ENCODE data around the gene RIPK1.
A peak's percentile ranks its signal among the peaks of the same experiment; 100 is the strongest.
"Not testable (repeated sequence)": the region's sequence is repeated elsewhere in the genome, so short reads cannot be mapped to it uniquely, and the experiment has no call there.

The RIPK1 gene

DNA sequence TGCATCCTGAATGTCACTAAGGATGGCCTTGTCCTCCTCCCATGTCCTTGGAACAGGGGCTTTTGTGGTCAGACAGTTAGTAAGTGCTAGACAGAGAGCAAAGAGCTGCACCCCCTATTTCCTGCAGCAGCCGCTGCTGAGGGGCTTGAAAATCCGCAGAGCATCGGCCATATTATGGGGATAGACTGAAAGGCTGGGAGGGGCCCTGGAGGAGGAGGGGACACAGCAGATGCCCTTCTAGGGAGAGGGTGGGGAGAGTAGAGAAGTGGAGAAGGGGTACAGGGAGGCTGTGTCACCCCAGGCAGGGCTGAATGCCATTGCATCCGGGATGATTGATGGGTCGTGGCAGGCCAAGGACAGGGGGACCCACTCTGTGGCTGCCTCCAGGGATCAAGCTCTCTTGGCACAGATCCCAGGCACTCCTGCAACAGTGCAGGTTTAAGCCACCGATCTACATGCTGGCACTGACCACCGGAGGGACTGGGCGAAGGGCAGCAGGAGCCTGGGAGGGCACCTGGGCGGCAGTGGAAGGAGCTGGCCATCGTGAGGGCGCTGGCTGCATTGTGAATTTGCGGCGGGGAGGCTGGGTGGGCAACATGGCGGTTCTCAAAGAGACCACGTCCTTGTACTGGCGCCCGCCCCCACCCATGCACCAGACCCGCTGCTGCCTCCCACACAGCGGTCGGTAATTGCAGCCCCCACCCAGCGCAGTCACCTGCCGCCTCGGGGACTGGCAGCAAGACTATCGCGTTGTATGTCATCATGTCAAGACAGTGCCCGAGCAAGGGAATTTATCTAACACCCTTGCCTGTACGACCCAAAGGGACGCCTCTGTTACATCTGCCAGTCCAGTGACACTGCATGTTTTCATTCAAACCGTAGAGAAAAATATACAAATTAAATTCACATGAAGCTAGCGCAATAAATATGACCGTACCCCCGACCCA, 88.2 kb downstream of the RIPK1 start:
- peaks cover 4 to 44% (median 29%) of the 10 kb centered on the region in 5 donors for H3K4me1 ChIP-seq (ENCODE audit: control insufficient read depth in 5 of 5, insufficient read depth in 5 of 5, low read length in 5 of 5)
- H3K36me3 ChIP-seq (ENCODE audit: control insufficient read depth in 5 of 5, insufficient read depth in 5 of 5, low read length in 5 of 5) = peaks cover 13 to 29% (median 25%) of the 10 kb centered on the region in 5 donors
- H3K27me3 ChIP-seq (ENCODE audit: control insufficient read depth in 5 of 5, insufficient read depth in 4 of 5, low read length in 5 of 5); H3K9me3 ChIP-seq (ENCODE audit: control insufficient read depth in 5 of 5, low read length in 5 of 5): not testable (repeated sequence)
- peak overlapping the region; percentile 98 for H3K27ac ChIP-seq (ENCODE audit: low read depth, low read length)
- H3K4me3 ChIP-seq (ENCODE audit: low read depth in 1 of 5, low read length in 5 of 5) = peak overlapping the region; percentile 88 to 98 (median 95)
- H3K9ac ChIP-seq (ENCODE audit: low read length in 5 of 5) = peak overlapping the region in 4 of 5 donors; percentile 71 to 91 (median 87)

- Histone ChIP-seq H3K9ac (ENCODE audit: low read length in 5 of 5) (peak within 1 kb of the TSS; percentile 63 to 92 (median 86)), H3K36me3 (ENCODE audit: control insufficient read depth in 5 of 5, insufficient read depth in 5 of 5, low read length in 5 of 5) (peaks cover 9 to 26% (median 24%) of the 10 kb centered on the region in 5 donors), H3K4me1 (ENCODE audit: control insufficient read depth in 5 of 5, insufficient read depth in 5 of 5, low read length in 5 of 5) (peaks cover 6 to 50% (median 38%) of the 10 kb centered on the region in 5 donors), H3K4me3 (ENCODE audit: low read depth in 1 of 5, low read length in 5 of 5) (peak within 1 kb of the TSS; percentile 88 to 98 (median 95)), H3K27ac (ENCODE audit: low read depth, low read length) (peak within 1 kb of the TSS; percentile 98), H3K27me3 (ENCODE audit: control insufficient read depth in 5 of 5, insufficient read depth in 4 of 5, low read length in 5 of 5) (no peaks in the 10 kb centered on the region), H3K9me3 (ENCODE audit: control insufficient read depth in 5 of 5, low read length in 5 of 5) (no peaks in the 10 kb centered on the region)
Measured at GRCh38 chr6:3157131-3157933, 89.0 kb downstream of the RIPK1 start, which contains the start of gene TUBB2A. TSS of gene TUBB2A (minus strand) at chr6:3157544. CDS start at chr6:3157463, 81 bp downstream.

GRCh38 chr6:3159805-3160781, 91.8 kb downstream of the RIPK1 start:
- peaks cover 6 to 62% (median 46%) of the 10 kb centered on the region in 5 donors for H3K4me1 ChIP-seq (ENCODE audit: control insufficient read depth in 5 of 5, insufficient read depth in 5 of 5, low read length in 5 of 5)
- no peak overlapping the region for H3K9ac ChIP-seq (ENCODE audit: low read length in 5 of 5)
- no peaks in the 10 kb centered on the region for H3K27me3 ChIP-seq (ENCODE audit: control insufficient read depth in 5 of 5, insufficient read depth in 4 of 5, low read length in 5 of 5)
- peaks cover 0 to 7% (median 7%) of the 10 kb centered on the region in 5 donors for H3K36me3 ChIP-seq (ENCODE audit: control insufficient read depth in 5 of 5, insufficient read depth in 5 of 5, low read length in 5 of 5)
- H3K27ac ChIP-seq (ENCODE audit: low read depth, low read length) = peak overlapping the region; percentile 48
- no peaks in the 10 kb centered on the region for H3K9me3 ChIP-seq (ENCODE audit: control insufficient read depth in 5 of 5, low read length in 5 of 5)
- no peak overlapping the region for H3K4me3 ChIP-seq (ENCODE audit: low read depth in 1 of 5, low read length in 5 of 5)

GRCh38 chr6:3162067-3162497, 93.8 kb downstream of the RIPK1 start:
- peak overlapping the region in 3 of 5 donors; percentile 84 to 89 (median 85) for H3K9ac ChIP-seq (ENCODE audit: low read length in 5 of 5)
- no peaks in the 10 kb centered on the region for H3K36me3 ChIP-seq (ENCODE audit: control insufficient read depth in 5 of 5, insufficient read depth in 5 of 5, low read length in 5 of 5)
- no peaks in the 10 kb centered on the region for H3K9me3 ChIP-seq (ENCODE audit: control insufficient read depth in 5 of 5, low read length in 5 of 5)
- H3K4me1 ChIP-seq (ENCODE audit: control insufficient read depth in 5 of 5, insufficient read depth in 5 of 5, low read length in 5 of 5) = peaks cover 6 to 59% (median 38%) of the 10 kb centered on the region in 5 donors
- H3K27me3 ChIP-seq (ENCODE audit: control insufficient read depth in 5 of 5, insufficient read depth in 4 of 5, low read length in 5 of 5) = no peaks in the 10 kb centered on the region
- peak overlapping the region; percentile 51 to 80 (median 73) for H3K4me3 ChIP-seq (ENCODE audit: low read depth in 1 of 5, low read length in 5 of 5)
- peak overlapping the region; percentile 91 for H3K27ac ChIP-seq (ENCODE audit: low read depth, low read length)

GRCh38 chr6:3162565-3163247, 94.4 kb downstream of the RIPK1 start:
- Histone ChIP-seq H3K27ac (ENCODE audit: low read depth, low read length) (peak overlapping the region; percentile 91), H3K4me1 (ENCODE audit: control insufficient read depth in 5 of 5, insufficient read depth in 5 of 5, low read length in 5 of 5) (peaks cover 6 to 57% (median 38%) of the 10 kb centered on the region in 5 donors), H3K9me3 (ENCODE audit: control insufficient read depth in 5 of 5, low read length in 5 of 5) (no peaks in the 10 kb centered on the region), H3K4me3 (ENCODE audit: low read depth in 1 of 5, low read length in 5 of 5) (peak overlapping the region; percentile 67 to 80 (median 73)), H3K9ac (ENCODE audit: low read length in 5 of 5) (peak overlapping the region; percentile 63 to 89 (median 85)), H3K27me3 (ENCODE audit: control insufficient read depth in 5 of 5, insufficient read depth in 4 of 5, low read length in 5 of 5) (no peaks in the 10 kb centered on the region), H3K36me3 (ENCODE audit: control insufficient read depth in 5 of 5, insufficient read depth in 5 of 5, low read length in 5 of 5) (no peaks in the 10 kb centered on the region)

GRCh38 chr6:3163248-3163594, 94.9 kb downstream of the RIPK1 start:
- peak overlapping the region in 4 of 5 donors; percentile 48 to 61 (median 56) for H3K9ac ChIP-seq (ENCODE audit: low read length in 5 of 5)
- H3K4me1 ChIP-seq (ENCODE audit: control insufficient read depth in 5 of 5, insufficient read depth in 5 of 5, low read length in 5 of 5) = peaks cover 6 to 54% (median 36%) of the 10 kb centered on the region in 5 donors
- peak overlapping the region; percentile 84 for H3K27ac ChIP-seq (ENCODE audit: low read depth, low read length)

GRCh38 chr6:3164388-3164787, 96.1 kb downstream of the RIPK1 start:
- Histone ChIP-seq H3K4me3 (ENCODE audit: low read depth in 1 of 5, low read length in 5 of 5) (no peak overlapping the region), H3K36me3 (ENCODE audit: control insufficient read depth in 5 of 5, insufficient read depth in 5 of 5, low read length in 5 of 5) (no peaks in the 10 kb centered on the region), H3K27ac (ENCODE audit: low read depth, low read length) (no peak overlapping the region), H3K27me3 (ENCODE audit: control insufficient read depth in 5 of 5, insufficient read depth in 4 of 5, low read length in 5 of 5) (no peaks in the 10 kb centered on the region), H3K9ac (ENCODE audit: low read length in 5 of 5) (no peak overlapping the region), H3K9me3 (ENCODE audit: control insufficient read depth in 5 of 5, low read length in 5 of 5) (no peaks in the 10 kb centered on the region), H3K4me1 (ENCODE audit: control insufficient read depth in 5 of 5, insufficient read depth in 5 of 5, low read length in 5 of 5) (peaks cover 6 to 47% (median 30%) of the 10 kb centered on the region in 5 donors)

More at GRCh38 chr6:3163248-3163594, 94.9 kb downstream of the RIPK1 start:
- Histone ChIP-seq H3K9me3 (ENCODE audit: control insufficient read depth in 5 of 5, low read length in 5 of 5) (no peaks in the 10 kb centered on the region), H3K27me3 (ENCODE audit: control insufficient read depth in 5 of 5, insufficient read depth in 4 of 5, low read length in 5 of 5) (no peaks in the 10 kb centered on the region), H3K36me3 (ENCODE audit: control insufficient read depth in 5 of 5, insufficient read depth in 5 of 5, low read length in 5 of 5) (no peaks in the 10 kb centered on the region), H3K4me3 (ENCODE audit: low read depth in 1 of 5, low read length in 5 of 5) (peak overlapping the region; percentile 53 to 80 (median 67))
